HG03354 (cell line): ENCODE results near the gene P2RX4.
"Not testable (repeated sequence)": the region's sequence is repeated elsewhere in the genome, so short reads cannot be mapped to it uniquely, and the experiment has no call there.

Source experiments
- ATAC-seq: cut with Tn5 transposase; IDR thresholded peaks from one replicate; pipeline ENCODE4 v1.9.1; 2021; ENCODE audit warnings: mild to moderate bottlenecking; ENCODE audit not compliant: unreplicated experiment, poor library complexity, severe bottlenecking

The P2RX4 gene

GRCh38 chr12:121263206-121263935 lies 53.4 kb downstream of the P2RX4 start:
- no peak for ATAC-seq

- no peak for ATAC-seq
Observed at GRCh38 chr12:121264135-121264534, 54.2 kb downstream of the P2RX4 start.

- ATAC-seq = no peak
Observed at GRCh38 chr12:121264951-121265515, 55.1 kb downstream of the P2RX4 start.

- ATAC-seq = no peak
Observed at GRCh38 chr12:121267822-121268221, 57.9 kb downstream of the P2RX4 start.

GRCh38 chr12:121273364-121273896 lies 63.5 kb downstream of the P2RX4 start:
- no peak for ATAC-seq

GRCh38 chr12:121274036-121274763 lies 64.3 kb downstream of the P2RX4 start:
- no peak for ATAC-seq

- no peak for ATAC-seq
Observed at GRCh38 chr12:121277374-121277759, 67.4 kb downstream of the P2RX4 start.

GRCh38 chr12:121278169-121279070 lies 68.5 kb downstream of the P2RX4 start:
- no peak for ATAC-seq

GRCh38 chr12:121279071-121279375 lies 69.1 kb downstream of the P2RX4 start:
- ATAC-seq = no peak

- ATAC-seq = no peak
Observed at GRCh38 chr12:121279507-121279915, 69.6 kb downstream of the P2RX4 start.

GRCh38 chr12:121280531-121280930 lies 70.6 kb downstream of the P2RX4 start:
- not testable (repeated sequence) for ATAC-seq

GRCh38 chr12:121281116-121281515 lies 71.2 kb downstream of the P2RX4 start:
- ATAC-seq = not testable (repeated sequence)

- no peak for ATAC-seq
Observed at GRCh38 chr12:121282072-121282742, 72.3 kb downstream of the P2RX4 start.

- not testable (repeated sequence) for ATAC-seq
Observed at GRCh38 chr12:121282910-121283309, 73.0 kb downstream of the P2RX4 start.

- no peak for ATAC-seq
Observed at GRCh38 chr12:121283388-121283787, 73.5 kb downstream of the P2RX4 start.
